Daoy (cell line): ENCODE data around the gene RBM4B. TPM values are rescaled to one million over a fixed set of nuclear protein-coding genes. Genes with fewer than 3 reads are reported as not detected.

Source experiments
- DNase-seq: peaks from one replicate; pipeline ENCODE4 v3.0.0-alpha.2; 2015; ENCODE audit warnings: low read depth
- total RNA-seq: library from RNA; depleted of rRNA; stranded (reverse); fragments of >200 nt; shearing (Covaris generic); gene quantifications from 2 replicates; pipeline ENCODE4 v1.2.3, GENCODE V29; 2014

RBM4B gene
- total RNA-seq, 1 experiment from 2014 or later = 12.9 TPM

DNA sequence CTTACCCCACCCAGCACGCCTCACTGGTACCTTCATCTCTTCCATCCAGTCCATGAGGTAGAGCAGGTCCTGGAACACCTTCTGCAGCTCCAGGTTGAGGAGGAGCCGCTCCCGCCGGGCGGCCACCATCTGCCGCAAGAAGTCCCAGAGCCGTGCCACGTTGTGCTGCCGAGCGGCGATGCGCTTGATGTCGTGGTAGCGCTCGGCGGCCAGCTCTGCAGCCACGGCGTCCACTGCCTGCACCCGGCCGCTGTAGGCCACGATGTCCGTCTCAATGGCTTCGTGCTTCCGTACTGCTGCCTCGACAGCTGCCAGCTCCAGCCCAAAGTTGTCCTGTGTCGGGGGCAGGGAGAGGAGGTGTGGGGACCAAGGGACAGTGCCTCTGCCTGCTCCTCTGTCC is 29.8 kb upstream of the RBM4B start:
- no peak for DNase-seq

DNA sequence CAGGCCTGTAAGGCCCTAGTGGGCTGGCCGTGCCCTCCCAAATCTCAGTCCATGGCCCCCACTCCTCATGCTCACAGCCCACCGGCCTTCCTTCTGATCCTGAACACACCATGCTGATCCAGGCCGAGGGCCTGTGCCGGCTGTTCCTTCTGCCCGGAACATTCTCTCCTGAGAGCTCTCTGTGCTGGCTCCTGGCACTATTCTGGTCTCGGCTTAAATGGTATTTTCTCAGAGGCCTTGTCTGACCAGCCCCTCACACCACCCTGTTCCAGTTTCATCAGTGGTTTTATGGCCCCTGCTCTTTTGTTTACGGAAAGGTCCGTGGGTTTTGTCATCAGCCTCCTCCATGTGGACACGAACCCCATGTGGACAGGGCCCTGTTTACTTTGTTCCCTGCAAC is 29.3 kb upstream of the RBM4B start:
- no peak for DNase-seq

DNA sequence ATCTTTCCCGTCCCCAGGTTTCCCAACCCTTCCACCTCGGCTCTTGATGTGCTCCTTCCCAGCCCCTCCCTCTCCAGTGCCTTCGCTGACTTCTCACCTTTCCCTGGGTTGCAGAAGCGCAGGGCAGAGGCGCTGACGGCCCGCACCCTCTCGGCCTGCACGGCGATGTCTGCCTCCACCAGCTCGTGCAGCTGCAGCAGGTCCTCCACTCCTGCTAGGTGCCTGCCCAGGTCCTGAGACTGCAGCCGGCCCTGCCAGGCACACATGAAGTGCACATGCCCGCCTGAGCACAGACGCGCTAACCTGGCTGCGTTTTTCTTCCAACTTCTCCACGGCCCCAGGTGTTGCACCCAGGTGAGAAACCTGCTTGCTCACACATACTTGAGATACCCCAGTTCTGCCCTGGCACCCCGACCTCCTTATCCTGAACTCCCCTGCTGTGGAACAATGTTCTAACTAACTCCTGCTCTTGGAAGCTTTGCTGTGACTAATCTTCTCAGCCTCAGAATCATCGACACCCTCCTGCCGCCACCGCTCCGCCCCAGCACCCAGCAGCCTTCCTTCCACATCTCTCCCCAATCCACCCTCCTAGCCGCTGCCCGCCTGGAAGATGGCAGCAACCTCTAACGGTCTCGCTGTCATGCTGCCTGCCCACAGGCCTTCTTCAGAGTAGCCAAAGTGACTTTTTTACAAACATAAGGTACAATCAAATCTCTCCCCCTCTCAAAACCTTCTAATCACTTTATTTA is 28.1 kb upstream of the RBM4B start:
- no peak for DNase-seq

DNA sequence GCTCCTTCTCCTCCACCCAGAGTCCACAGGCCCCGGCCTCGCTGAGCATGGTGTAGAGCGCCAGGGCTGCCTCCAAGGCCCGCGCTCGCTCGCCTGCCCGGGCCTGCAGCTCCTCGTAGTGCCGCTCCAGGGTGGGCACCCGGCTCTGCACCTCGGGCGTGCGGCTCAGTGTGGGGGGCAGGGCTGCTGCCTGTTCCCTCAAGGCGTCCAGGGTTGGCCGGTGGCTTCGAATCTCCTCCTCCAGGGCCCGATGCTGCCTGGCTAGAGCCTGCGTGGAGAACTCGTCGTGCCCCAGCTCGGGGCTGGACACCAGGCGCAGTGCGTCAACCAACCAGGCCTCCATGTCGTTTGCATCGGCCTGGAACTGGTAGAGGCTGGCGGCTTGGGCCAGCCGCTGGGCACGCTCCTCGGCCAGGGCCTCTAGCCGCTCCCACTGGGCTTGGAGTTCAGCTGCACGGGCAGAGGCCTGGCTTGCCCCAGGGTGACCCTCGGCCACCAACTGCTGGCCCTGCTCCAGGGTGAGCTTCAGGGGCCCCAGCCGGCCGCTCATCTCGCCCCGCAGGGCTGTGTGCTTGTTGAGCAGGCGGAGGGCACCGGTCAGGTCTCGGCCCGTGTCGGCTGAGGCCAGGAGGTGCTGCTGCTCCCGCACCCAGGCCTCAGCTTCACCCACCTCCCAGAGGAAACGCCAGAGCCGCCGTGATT is 27.1 kb upstream of the RBM4B start:
- DNase-seq = no peak

DNA sequence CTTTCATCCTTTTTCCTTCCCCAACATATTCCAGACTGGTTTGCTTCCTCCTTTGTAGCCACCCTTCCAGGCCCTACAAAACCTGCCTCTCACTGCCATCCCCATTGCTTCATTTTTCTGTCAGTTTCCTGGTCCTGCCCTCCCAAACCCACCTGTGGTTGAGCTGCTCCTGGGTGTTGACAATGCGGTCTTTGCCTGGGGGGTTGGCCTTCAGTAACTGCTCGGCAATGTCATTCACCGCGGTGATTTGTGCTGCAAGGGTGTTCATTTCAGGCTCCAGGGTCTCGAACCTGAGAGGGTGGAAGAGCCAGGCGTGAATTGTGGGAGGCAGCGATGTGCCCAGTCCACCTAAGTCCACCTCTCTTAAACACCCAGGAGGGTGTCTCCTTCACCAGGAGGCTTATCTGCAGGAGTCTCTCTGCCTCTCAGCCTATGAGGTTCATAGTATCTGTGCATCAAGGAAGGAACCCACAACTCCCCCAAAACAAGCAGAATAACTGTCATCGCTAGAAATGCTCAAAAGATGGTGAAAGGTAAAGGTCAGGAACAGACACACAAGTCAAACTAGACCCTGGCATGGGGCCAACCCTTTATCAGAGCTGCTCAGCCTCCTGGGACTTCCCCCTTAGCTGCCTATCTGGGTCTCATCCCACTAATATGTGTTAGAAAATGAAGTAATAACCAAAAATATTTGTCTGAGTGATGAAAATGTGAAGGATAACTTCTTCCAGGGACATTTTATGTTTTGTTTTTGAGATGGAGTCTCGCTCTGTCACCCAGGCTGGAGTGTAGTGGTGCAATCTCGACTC is 23.9 kb upstream of the RBM4B start:
- DNase-seq = no peak

DNA sequence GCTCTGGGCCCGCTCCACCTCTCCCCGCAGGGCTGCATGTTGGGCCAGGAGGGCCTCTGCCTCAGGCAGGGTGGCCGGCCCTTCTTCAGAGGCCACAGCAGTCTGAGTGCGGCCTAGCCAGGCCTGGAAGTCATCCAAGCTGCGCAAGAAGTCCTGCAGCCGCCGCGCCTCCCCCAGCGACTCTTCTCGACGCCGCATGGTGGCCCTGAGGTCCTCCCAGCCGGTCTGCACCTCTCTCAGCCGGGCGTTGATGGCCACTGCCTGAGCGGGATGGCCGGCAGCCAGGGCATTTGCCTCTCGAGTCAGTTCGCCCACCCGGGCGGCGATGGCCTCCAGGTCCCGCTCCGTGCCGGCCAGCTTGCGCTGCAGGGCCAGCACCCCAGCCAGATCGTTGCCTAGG is 23.1 kb upstream of the RBM4B start:
- no peak for DNase-seq

DNA sequence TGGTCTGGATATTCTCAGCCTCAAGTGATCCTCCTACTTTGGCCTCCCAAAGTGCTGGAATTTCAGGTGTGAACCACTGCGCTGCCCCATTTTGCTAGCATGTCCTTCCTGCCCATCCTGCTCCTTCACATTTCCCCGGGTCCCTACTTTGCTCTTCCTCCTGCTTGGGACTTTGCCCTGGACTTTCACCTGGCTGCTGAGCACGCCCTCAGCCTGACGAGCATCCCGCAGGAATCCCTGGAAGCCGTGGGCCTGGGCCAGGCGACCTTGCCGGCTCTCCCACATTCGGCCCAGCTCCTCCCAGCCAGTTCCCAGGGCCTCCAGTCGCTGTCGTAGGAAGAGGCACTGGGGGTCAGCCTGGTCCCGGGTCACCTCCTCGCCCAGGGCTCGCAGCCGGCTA is 22.6 kb upstream of the RBM4B start:
- DNase-seq = no peak

DNA sequence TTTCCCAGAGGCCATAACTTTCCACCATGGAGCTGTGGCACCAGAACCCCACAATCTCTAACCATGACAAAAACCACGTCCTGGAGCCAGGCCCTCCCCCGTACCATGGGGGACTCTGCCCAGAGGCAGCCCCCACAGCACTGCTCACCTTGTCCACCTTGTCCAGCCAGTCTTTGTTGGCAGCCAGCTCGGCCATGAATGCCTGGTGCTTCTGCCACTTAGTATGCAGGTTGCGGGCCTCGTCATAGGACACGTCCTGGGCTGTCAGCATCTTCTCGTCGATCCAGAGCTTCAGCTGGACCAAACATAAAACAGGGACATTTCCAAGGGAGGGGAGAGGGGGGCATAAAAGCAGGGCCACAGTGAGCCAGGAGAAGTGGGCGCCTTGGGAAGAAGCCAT is 20.8 kb upstream of the RBM4B start:
- no peak for DNase-seq

DNA sequence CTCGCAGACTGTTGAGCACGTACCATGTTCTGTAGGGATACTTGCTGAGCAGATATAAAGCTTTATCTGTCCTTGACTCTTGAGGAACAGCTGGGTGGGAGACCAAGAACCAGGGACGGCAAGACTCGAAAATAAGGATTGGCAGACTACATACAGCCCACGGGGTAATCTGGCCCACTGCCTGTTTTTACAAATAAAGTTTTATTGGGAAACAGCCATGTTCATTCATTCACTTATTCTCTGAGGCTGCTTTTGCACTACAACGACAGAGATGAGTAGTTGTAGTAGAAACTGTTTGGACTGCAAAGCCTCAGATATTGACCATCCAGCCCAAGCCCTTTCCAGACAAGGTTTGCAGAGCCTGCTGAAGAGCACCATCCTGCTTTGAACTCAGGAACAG is 20.3 kb upstream of the RBM4B start:
- no peak for DNase-seq

DNA sequence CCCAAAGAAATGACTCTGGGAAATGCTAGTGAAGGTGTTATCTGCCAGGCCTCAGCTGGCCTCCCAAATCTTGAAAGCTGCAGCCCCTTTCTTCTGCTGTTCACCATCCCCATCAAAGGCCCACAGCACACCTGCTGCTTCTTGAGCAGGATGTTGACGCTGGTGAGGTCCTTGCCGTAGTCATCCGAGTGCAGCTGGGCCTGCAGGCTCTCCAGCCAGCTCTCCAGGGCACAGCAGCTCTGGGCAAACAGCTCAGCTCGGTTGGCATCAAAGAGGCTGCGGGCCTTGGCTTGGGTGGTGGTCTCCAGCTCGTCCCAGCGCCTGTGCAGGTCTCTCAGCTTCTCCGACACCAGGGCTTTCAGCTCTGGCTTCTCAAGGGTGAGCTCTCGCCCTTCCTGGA is 18.5 kb upstream of the RBM4B start:
- no peak for DNase-seq

DNA sequence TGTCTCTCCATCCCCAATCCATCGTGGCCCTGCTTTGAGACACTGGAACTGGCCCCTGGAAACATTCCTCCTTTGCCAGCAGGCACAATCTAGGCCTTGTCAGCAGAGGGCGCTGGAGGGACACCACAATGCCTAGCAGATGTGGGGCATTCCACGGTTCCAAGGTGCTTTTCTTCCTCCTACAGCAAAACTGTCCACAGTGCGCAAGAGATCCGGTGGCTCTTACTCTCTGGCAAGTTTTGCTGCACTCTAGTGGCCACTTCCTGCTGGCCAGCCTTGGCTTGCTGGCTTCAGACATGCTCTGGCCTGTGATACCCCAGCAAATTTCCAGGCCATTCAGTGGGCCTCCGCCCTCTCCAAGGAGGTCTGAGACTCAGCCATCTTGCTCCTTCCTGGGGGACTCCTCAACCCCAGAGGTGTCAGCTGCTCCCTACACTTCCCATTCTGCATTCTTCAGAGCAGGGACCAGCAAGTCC is 17.1 kb upstream of the RBM4B start:
- peak; percentile 92 for DNase-seq

DNA sequence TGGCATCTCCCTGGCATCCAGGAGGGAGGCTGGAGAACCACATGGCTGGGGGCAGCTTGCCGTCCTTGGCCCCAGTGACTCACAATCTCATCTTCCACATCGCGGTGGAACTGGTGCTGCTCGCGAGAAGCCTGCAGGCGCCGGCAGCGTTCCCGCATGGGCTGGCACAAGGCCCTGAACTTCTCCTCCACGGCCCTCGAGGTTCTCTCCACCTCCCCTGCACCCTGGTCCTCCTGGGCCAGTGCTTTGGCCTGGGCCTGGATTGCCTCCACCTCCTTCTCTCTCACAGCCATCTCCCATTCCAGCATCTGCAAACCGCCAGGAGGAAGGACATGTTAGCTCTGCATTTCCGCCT is 16.3 kb upstream of the RBM4B start:
- no peak for DNase-seq

DNA sequence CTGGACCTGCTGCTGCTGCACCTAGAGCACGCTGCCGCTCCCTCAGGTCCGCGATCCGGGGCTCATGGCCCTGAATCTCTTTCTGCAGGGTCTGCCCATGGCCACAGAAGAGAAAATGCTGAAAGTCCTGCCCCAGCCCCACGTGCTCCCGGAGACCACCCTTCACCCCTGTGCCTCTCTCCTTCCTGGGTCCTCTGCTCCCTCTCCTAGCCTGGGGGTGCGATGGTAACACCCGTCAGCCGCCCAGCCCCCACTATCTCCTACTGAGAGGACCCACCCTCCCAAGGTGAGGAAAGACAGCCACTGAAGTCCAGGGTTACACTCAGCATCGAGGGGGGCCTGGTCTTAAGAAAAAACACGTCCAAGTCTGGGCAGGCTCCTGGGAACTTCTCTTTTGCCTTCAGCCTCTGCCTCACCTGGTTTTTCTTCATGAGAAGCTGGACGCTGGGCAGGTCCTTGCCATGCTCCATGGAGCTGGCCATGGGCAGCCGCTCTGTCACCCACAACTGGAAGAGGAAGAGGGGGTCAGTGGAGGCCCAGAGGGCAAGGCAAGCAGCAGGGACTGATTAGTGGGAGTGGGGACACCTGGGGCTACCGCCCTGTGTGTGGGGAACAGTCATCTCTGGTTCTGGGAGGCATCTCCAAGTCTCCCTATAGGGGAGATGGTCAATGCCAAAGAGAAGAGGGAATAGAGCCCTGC is 15.8 kb upstream of the RBM4B start:
- no peak for DNase-seq

DNA sequence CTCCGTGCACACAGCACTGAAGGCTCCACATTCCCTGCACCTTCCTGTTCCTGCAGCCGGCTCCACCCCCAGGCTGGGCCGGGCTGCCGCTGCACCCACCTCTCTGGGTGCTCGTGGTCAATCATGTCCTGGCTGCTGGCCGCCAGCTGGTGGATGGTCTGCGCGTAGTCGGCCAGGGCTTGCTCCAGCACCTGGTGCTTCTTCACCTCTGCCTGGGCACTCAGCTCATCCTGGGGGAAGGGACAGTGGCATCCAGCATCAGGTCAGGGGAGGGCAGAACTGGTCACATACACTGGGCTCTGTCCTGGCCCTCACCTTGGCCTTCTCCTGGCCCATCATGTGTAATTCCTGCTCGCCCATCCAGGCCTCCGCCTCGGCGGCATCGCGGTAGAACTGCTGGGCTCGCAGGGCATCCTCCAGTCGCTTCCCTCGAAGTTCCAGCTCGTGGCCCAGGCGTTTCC is 15.2 kb upstream of the RBM4B start:
- DNase-seq = no peak

DNA sequence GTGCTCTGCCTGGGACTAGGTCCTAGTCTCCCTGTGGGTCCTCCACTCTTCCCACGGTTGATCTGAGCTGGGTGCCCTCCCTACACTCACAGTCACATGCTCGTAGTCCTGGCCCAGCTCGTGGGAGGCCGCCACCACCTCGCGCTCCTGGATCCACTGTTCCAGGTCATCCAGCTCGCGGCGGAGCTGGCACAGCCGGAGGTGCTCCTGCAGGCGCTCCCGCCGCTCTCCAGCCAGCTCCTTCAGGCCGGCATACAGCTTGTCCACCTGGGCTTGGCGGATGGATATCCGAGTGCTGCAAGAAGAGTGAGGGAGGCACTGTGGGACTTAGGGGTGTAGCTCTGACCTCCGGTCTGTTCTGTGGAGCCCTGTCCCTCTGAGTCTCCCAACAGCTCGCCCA is 14.8 kb upstream of the RBM4B start:
- DNase-seq = no peak

DNA sequence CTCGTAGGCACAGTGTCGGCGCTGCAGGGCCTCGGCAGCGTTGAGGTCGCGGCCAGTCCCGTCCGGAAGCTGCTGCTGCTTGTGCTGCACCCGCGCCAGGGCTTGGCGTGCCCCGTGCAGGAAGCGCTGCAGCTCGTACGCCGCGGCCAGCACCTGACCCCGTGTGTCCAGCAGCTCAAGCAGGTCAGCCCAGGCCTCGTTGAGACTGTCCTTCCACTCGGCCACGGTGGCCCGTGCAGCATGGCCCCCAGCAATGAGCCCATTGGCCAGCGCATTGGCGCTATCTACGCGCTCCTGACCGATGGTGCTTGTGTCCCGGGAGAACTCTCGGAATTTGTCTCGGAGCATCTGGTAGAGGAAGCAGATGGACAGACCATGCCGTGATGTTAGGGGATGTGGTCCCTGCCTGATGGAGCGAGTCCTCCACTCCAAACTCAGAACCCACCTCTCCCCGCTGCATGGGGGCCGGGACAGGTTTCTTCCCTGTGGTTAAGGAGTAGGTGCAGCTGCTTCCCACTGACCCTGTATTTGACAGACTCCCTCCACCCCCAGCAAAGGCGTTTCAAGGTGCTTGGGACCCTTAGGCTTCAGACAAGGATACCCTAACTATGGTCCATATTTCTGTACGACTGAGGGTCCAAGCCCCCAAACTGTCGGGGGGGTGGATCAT is 13.8 kb upstream of the RBM4B start:
- no peak for DNase-seq

DNA sequence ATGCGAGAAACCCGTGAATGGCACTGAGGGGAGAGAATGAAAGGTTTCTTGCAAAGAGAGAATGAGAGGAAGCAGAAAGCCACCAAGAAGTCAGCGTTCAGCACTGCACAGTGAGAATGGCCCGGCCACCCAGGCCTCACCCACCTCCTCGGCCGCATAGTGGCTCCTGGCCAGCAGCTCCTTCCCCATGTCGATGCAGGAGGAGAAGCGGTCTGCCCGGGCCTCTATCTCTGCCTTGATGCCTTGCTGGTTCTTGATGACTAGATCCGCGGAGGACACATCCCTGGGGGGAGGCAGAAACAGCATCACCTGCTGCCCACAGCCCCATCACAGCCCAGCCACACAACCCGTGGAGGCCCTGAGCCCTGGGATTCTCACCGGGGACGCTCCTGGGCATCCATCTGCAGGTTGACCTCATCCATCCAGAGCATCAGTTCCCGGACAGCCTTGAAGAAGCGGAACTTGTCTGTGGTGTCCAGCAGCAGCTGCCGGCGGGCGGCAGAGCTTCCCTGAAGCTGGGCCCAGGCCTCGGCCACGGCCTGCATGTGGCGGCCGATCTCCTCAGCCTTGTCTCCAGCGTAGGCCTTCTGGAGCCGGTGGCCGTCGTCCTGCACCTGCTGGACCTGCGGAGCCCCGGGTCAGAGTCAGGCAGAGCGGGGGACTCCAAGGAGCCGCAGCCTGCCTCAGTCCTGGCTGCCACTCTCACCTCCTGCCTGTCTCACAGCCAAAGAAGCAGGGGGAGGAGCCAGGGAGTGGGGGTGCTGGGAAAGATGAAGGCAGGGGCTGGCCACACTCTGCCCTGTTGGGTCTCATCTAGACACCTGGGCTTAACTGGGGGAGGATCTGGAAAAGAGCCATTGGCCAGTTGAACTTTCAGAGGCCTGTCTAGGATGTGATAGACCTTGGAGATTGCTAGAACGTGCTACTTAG is 12.2 kb upstream of the RBM4B start:
- no peak for DNase-seq

DNA sequence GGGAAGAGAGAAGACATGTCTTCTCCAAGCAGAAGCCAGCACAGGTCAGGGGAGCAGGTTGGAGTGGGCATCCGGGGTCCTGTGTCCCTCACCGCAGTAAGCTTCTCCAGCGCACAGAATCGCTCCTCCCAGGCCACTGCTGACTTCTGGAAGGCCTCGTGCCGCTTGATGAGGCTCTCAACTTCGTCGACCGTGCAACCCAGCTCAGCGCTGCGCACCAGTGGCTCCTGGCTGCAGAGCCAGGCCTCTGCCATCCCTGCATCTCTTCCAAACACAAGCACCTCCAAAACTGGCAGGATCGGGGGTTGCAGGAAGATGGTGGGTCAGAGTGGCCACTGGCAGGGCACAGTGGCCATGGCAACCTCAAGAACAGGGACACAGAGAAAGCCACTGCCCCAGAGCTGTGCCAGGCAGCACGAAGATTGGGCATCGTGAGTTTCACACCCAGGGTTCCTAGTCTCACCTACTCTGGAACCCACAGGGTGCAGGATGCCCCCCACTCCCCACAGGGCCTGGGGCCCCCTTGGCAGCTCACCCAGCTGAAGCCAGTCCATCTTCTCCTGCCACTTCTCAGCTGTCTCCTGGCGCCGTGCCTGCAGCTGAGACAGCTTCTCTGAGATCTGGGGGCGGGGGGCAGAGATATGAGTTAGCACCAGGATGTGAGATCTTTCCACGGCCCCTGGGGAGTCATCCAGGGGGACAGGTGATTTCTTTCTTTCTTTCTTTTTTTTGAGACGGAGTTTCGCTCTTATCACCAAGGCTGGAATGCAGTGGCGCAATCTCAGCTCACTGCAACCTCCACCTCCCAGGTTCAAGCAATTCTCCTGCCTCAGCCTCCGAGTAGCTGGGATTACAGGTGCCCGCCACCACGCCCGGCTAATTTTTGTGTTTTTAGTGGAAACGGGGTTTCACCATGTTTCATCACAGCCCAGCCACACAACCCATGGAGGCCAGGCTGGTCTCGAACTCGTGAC is 11.2 kb upstream of the RBM4B start:
- no peak for DNase-seq

DNA sequence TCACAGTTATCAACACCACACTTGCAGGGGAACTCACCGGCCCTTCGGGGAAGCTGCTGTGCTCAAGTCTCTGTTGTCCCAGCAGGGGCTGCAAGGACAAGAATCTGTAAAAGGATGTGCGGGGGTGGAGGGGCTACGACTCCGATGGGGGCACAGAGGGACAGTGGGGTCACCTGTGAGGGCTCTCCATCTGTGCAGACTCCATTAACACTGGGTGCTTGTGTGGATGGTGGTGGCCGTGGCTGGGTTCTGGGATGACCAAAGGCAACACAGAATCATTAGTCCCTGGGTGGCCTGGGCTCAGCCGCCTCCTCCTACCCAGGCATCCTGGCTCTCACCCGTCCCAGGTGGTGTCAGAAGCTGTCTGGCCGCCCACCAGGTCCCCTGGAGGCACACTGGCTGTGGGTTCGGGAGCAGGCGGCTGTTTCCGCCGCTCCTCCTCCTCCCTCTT is 10.2 kb upstream of the RBM4B start:
- no peak for DNase-seq
